Measurements from ENCODE around the gene STPG2. TPM values are rescaled to one million over a fixed set of nuclear protein-coding genes. Genes with fewer than 3 reads are reported as not detected.

The STPG2 gene
- 0.36 TPM for polyA plus RNA-seq
- long read RNA-seq, donor 1 = 0 reads
- long read RNA-seq, donor 2 = 0 reads
- long read RNA-seq, donor 3 = 0 reads
- long read RNA-seq, donor 4 = 0 reads
- long read RNA-seq, donor 5 = 0 reads
- long read RNA-seq, donor 6 = 0 reads
- long read RNA-seq, donor 7 = 0 reads
- long read RNA-seq, donor 8 = 0 reads
- long read RNA-seq, donor 9 = 0 reads
- long read RNA-seq, donor 10 = 0 reads
- long read RNA-seq, donor 11 = 0 reads

- H3K27me3 ChIP-seq (ENCODE audit: control insufficient read depth, insufficient read depth, low read length) = no peaks in the 10 kb centered on the region
- peak within 1 kb of the TSS; percentile 87 for H3K4me3 ChIP-seq (ENCODE audit: low read length)
- H3K4me1 ChIP-seq (ENCODE audit: control insufficient read depth, insufficient read depth, low read length) = no peaks in the 10 kb centered on the region
- H3K9me3 ChIP-seq (ENCODE audit: control insufficient read depth, low read depth, low read length) = no peaks in the 10 kb centered on the region
- peak within 1 kb of the TSS; percentile 96 for H3K27ac ChIP-seq (ENCODE audit: low read length)
- no CpG with 5 or more reads among the region's 44 CpGs for WGBS (ENCODE audit: insufficient coverage, low lambda C conversion rate)
- H3K36me3 ChIP-seq (ENCODE audit: control insufficient read depth, insufficient read depth, low read length) = no peaks in the 10 kb centered on the region
- DNase-seq = peak; percentile 94 to 95
Measured at GRCh38 chr4:98143001-98143899, at the start of gene STPG2. STPG2 (minus strand) TSS chr4:98143476.

- Histone ChIP-seq H3K27ac (ENCODE audit: low read length) (no peak overlapping the region), H3K27me3 (ENCODE audit: control insufficient read depth, insufficient read depth, low read length) (no peaks in the 10 kb centered on the region), H3K9me3 (ENCODE audit: control insufficient read depth, low read depth, low read length) (no peaks in the 10 kb centered on the region), H3K4me3 (ENCODE audit: low read length) (no peak overlapping the region), H3K4me1 (ENCODE audit: control insufficient read depth, insufficient read depth, low read length) (no peaks in the 10 kb centered on the region), H3K36me3 (ENCODE audit: control insufficient read depth, insufficient read depth, low read length) (no peaks in the 10 kb centered on the region)
- DNase-seq = no peak
Measured at GRCh38 chr4:98185279-98185678, 42.0 kb upstream of the STPG2 start.

DNA sequence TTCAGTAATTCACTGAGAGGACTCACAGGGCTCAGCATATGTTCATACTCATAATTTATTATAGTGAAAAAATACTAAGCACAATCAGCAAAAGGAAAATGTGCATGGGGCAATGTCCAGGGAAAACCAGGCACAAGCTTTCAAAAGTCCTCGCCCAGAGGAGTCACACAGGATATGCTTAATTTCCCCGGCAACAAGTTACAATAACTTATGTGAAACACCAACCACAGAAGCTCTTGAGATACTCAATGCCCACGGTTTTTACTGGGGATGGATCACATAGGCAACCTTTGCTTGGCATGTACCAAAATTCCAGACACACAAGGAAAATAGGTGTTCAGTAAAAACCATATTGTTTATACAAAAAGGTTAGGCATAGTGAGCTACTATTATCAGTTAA is 38.5 kb upstream of the STPG2 start:
- H3K27me3 ChIP-seq (ENCODE audit: control insufficient read depth, insufficient read depth, low read length) = no peaks in the 10 kb centered on the region
- H3K27ac ChIP-seq (ENCODE audit: low read length) = no peak overlapping the region
- WGBS (ENCODE audit: insufficient coverage, low lambda C conversion rate) = no CpG with 5 or more reads among the region's 3 CpGs
- H3K4me3 ChIP-seq (ENCODE audit: low read length) = no peak overlapping the region
- DNase-seq = peak; percentile 9 to 36
- H3K4me1 ChIP-seq (ENCODE audit: control insufficient read depth, insufficient read depth, low read length) = no peaks in the 10 kb centered on the region
- H3K9me3 ChIP-seq (ENCODE audit: control insufficient read depth, low read depth, low read length) = no peaks in the 10 kb centered on the region
- H3K36me3 ChIP-seq (ENCODE audit: control insufficient read depth, insufficient read depth, low read length) = no peaks in the 10 kb centered on the region

- no peaks in the 10 kb centered on the region for H3K4me1 ChIP-seq (ENCODE audit: control insufficient read depth, insufficient read depth, low read length)
- no peak for DNase-seq
- no peaks in the 10 kb centered on the region for H3K9me3 ChIP-seq (ENCODE audit: control insufficient read depth, low read depth, low read length)
- H3K27ac ChIP-seq (ENCODE audit: low read length) = no peak overlapping the region
- H3K4me3 ChIP-seq (ENCODE audit: low read length) = no peak overlapping the region
- H3K36me3 ChIP-seq (ENCODE audit: control insufficient read depth, insufficient read depth, low read length) = no peaks in the 10 kb centered on the region
- H3K27me3 ChIP-seq (ENCODE audit: control insufficient read depth, insufficient read depth, low read length) = no peaks in the 10 kb centered on the region
Measured at GRCh38 chr4:98179951-98180350, 36.7 kb upstream of the STPG2 start.

DNA sequence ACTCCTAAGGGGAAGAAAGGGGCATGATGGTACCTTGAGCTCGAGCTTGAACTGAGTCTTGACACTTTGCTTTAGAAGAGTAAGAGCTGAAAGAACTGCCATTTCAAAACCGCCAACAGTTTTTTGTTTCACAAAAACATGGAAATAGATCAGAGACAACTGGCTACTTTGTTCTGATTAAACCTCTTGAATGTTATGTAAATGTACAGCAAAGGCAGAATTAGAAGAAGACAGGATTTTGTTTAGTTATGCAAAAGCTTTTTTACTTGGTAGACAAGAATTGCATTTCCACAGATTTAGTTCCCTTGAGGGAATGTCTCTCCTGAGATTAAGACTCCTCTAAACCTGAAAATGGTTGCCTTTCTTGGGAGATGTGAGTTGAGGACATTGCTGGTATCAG is 33.3 kb upstream of the STPG2 start:
- no CpG with 5 or more reads among the region's 2 CpGs for WGBS (ENCODE audit: insufficient coverage, low lambda C conversion rate)
- Histone ChIP-seq H3K4me3 (ENCODE audit: low read length) (no peak overlapping the region), H3K9me3 (ENCODE audit: control insufficient read depth, low read depth, low read length) (no peaks in the 10 kb centered on the region), H3K36me3 (ENCODE audit: control insufficient read depth, insufficient read depth, low read length) (no peaks in the 10 kb centered on the region), H3K27me3 (ENCODE audit: control insufficient read depth, insufficient read depth, low read length) (no peaks in the 10 kb centered on the region), H3K4me1 (ENCODE audit: control insufficient read depth, insufficient read depth, low read length) (no peaks in the 10 kb centered on the region), H3K27ac (ENCODE audit: low read length) (no peak overlapping the region)
- DNase-seq = no peak

DNA sequence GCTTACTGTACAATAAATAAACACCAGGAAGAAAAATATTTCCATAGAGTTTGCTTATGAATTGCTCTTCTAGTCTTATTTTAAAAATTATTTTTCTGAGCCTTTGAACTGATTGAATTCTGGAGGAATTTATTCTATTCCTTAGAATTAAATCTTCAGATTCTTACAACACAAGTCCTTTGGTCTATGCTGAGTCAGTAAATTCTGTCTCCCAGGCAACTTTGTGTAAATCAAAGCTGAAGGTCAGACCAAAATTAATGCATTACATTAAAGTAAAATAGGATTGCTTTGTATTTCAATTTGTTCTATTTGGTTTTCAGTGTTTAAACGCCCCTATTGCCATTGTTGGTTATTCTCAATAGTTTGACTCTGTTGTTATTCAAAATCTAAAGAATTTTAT is 26.8 kb upstream of the STPG2 start:
- Histone ChIP-seq H3K4me3 (ENCODE audit: low read length) (no peak overlapping the region), H3K36me3 (ENCODE audit: control insufficient read depth, insufficient read depth, low read length) (no peaks in the 10 kb centered on the region), H3K9me3 (ENCODE audit: control insufficient read depth, low read depth, low read length) (no peaks in the 10 kb centered on the region), H3K27ac (ENCODE audit: low read length) (no peak overlapping the region), H3K4me1 (ENCODE audit: control insufficient read depth, insufficient read depth, low read length) (no peaks in the 10 kb centered on the region), H3K27me3 (ENCODE audit: control insufficient read depth, insufficient read depth, low read length) (no peaks in the 10 kb centered on the region)
- WGBS (ENCODE audit: insufficient coverage, low lambda C conversion rate) = 100% methylated on average over 1 of the region's 1 CpG
- DNase-seq = no peak

- DNase-seq = no peak
- no peaks in the 10 kb centered on the region for H3K4me1 ChIP-seq (ENCODE audit: control insufficient read depth, insufficient read depth, low read length)
- no CpG with 5 or more reads among the region's 2 CpGs for WGBS (ENCODE audit: insufficient coverage, low lambda C conversion rate)
- H3K9me3 ChIP-seq (ENCODE audit: control insufficient read depth, low read depth, low read length) = no peaks in the 10 kb centered on the region
- no peaks in the 10 kb centered on the region for H3K27me3 ChIP-seq (ENCODE audit: control insufficient read depth, insufficient read depth, low read length)
- no peak overlapping the region for H3K4me3 ChIP-seq (ENCODE audit: low read length)
- H3K36me3 ChIP-seq (ENCODE audit: control insufficient read depth, insufficient read depth, low read length) = no peaks in the 10 kb centered on the region
- H3K27ac ChIP-seq (ENCODE audit: low read length) = no peak overlapping the region
Measured at GRCh38 chr4:98166731-98167041, 23.4 kb upstream of the STPG2 start.

GRCh38 chr4:98166025-98166730 is 22.9 kb upstream of the STPG2 start:
- Histone ChIP-seq H3K27me3 (ENCODE audit: control insufficient read depth, insufficient read depth, low read length) (no peaks in the 10 kb centered on the region), H3K4me1 (ENCODE audit: control insufficient read depth, insufficient read depth, low read length) (no peaks in the 10 kb centered on the region), H3K4me3 (ENCODE audit: low read length) (no peak overlapping the region), H3K36me3 (ENCODE audit: control insufficient read depth, insufficient read depth, low read length) (no peaks in the 10 kb centered on the region), H3K9me3 (ENCODE audit: control insufficient read depth, low read depth, low read length) (no peaks in the 10 kb centered on the region), H3K27ac (ENCODE audit: low read length) (no peak overlapping the region)
- DNase-seq = no peak
- WGBS (ENCODE audit: insufficient coverage, low lambda C conversion rate) = no CpG with 5 or more reads among the region's 7 CpGs

DNA sequence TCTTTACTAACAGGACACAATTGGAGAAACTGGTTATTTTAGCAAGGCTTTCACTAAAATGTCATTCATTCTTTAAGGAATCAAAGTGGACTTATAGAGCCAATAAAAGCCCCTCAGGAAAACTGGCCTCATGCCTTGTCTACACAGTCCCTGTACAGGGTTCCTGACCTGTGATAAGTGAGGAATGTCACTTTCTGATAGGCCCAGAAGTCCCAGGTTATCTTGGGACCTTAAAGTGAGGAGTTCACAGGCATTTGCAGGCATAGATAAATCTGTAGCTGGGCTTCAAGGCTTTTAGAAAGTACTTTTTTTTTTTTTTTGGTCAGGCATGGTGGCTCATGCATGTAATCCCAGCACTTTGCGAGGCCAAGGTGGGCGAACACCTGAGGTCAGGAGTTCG is 19.4 kb upstream of the STPG2 start:
- DNase-seq = no peak
- Histone ChIP-seq H3K4me3 (ENCODE audit: low read length) (no peak overlapping the region), H3K4me1 (ENCODE audit: control insufficient read depth, insufficient read depth, low read length) (no peaks in the 10 kb centered on the region), H3K27ac (ENCODE audit: low read length) (no peak overlapping the region), H3K9me3 (ENCODE audit: control insufficient read depth, low read depth, low read length) (no peaks in the 10 kb centered on the region), H3K27me3 (ENCODE audit: control insufficient read depth, insufficient read depth, low read length) (no peaks in the 10 kb centered on the region), H3K36me3 (ENCODE audit: control insufficient read depth, insufficient read depth, low read length) (no peaks in the 10 kb centered on the region)
- no CpG with 5 or more reads among the region's 3 CpGs for WGBS (ENCODE audit: insufficient coverage, low lambda C conversion rate)

DNA sequence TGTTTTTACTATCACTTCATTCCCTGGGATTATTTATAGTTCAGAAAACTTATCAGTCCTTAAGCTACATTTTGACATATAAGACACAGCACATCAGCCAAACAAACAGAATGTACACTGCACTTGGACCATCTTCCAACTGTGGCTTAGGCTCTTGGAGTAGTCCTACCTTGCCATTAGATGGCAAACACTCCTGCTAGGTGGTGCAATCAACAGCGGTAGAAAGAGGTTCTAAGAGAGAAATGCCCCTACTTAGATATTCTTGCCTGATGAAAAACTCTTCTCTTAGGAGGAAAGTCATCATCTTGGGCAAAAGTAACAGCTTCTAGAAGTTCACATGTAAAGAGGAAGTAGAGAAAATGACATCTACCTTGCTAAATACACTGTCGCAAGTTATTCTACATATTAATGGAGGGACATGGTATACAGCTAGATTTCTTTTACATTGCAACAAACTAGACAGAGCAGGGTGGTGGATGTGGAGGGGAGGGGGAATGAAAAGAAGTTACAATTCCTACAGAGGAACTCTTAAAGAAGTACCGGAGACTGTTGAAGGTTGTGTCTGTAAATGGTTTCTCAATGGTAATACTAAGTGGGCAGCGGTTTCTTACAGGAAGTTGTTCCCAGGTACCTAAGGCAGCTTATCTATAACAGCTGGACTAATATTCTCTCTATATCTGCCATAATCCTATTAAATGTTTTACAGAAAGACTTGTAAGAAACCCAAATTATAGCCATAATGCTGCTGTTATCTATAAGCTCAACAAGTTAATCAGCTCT is 8.1 kb upstream of the STPG2 start:
- Histone ChIP-seq H3K4me1 (ENCODE audit: control insufficient read depth, insufficient read depth, low read length) (no peaks in the 10 kb centered on the region), H3K36me3 (ENCODE audit: control insufficient read depth, insufficient read depth, low read length) (no peaks in the 10 kb centered on the region), H3K4me3 (ENCODE audit: low read length) (no peak overlapping the region), H3K9me3 (ENCODE audit: control insufficient read depth, low read depth, low read length) (no peaks in the 10 kb centered on the region), H3K27me3 (ENCODE audit: control insufficient read depth, insufficient read depth, low read length) (no peaks in the 10 kb centered on the region), H3K27ac (ENCODE audit: low read length) (no peak overlapping the region)
- DNase-seq = no peak
- no CpG with 5 or more reads among the region's 4 CpGs for WGBS (ENCODE audit: insufficient coverage, low lambda C conversion rate)
